Bronchial epithelial cell (primary cell): Measurements from ENCODE around the gene SIRT4. TPM values are rescaled to one million over a fixed set of nuclear protein-coding genes. Genes with fewer than 3 reads are reported as not detected.

Source experiments
- DNase-seq: peaks from one replicate; pipeline ENCODE4 v3.0.0-alpha.2; 2010; ENCODE audit warnings: low read depth
- FAIRE-seq: peaks from 2 replicates; lab custom pipeline; 2011; peaks lifted over from hg19 to GRCh38; lab: Jason Lieb, UNC
- H3K27me3 ChIP-seq: 2 replicates; pipeline ENCODE4 v1.5.1; 2011; ENCODE audit warnings: low read length; ENCODE audit not compliant: control insufficient read depth, insufficient read depth
- H3K36me3 ChIP-seq: 2 replicates; pipeline ENCODE4 v1.5.1; 2011; ENCODE audit warnings: low read length; ENCODE audit not compliant: control insufficient read depth, insufficient read depth
- H3K4me3 ChIP-seq: 2 replicates; pipeline ENCODE4 v1.5.1; 2011; ENCODE audit warnings: mild to moderate bottlenecking, low read depth, low read length, control low read depth
- CTCF ChIP-seq: IDR thresholded peaks from 2 replicates; pipeline ENCODE4 v1.5.1; 2011; ENCODE audit warnings: mild to moderate bottlenecking, moderate library complexity, low read length, control low read depth, inconsistent platforms; ENCODE audit not compliant: insufficient read depth, severe bottlenecking
- total RNA-seq: library from RNA; depleted of rRNA; stranded (reverse); fragments of >200 nt; gene quantifications from 2 replicates; pipeline ENCODE4 v1.2.1, GENCODE V29; 2014

SIRT4 gene
- total RNA-seq, 1 donor from 2014 or later = 0.79 TPM

DNA sequence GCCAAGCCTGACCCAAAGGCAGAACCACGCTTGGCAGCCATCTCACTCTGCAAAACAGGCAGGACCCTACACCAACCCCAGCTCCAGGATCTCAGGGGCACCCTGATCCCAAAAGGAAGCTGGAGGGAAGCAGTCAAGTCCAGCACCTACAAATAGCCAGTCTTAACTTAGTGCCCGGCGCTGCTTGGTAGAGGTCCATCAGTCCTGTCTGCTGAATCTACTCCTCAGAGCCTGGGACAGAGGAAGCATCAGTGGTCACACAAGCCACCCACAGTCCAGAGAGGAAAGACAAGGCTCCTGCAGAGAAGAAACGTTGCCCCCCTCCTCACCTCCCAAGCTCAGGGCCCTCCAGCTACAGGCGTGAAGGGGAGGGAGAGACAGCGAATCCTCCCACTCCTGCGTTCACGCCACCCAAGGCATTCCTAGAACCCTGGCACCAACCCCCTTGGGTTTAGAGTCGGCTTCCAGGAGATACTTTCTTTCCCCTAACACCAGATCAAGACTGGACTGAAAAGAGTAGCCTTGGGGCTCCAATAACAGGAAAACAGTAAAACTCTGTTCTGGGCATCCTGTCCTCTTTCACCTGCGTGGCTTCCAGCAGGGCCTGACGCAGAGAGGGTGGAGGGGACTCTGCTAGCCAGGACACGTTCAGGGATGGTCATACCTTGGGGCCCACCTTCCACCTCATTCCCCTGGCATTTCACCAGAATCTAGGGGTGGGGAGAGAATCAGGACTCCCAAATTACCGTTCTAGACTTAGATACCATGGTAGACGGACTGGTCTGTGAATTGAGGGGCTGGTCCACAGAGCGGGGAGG is 37.8 kb upstream of the SIRT4 start:
- Histone ChIP-seq H3K36me3 (peaks cover 9% of the 10 kb centered on the region), H3K4me3 (peak overlapping the region; percentile 90), H3K27me3 (no peaks in the 10 kb centered on the region)
- FAIRE-seq (no peak), DNase-seq (peak; percentile 92)
- no peak for TF ChIP-seq CTCF

DNA sequence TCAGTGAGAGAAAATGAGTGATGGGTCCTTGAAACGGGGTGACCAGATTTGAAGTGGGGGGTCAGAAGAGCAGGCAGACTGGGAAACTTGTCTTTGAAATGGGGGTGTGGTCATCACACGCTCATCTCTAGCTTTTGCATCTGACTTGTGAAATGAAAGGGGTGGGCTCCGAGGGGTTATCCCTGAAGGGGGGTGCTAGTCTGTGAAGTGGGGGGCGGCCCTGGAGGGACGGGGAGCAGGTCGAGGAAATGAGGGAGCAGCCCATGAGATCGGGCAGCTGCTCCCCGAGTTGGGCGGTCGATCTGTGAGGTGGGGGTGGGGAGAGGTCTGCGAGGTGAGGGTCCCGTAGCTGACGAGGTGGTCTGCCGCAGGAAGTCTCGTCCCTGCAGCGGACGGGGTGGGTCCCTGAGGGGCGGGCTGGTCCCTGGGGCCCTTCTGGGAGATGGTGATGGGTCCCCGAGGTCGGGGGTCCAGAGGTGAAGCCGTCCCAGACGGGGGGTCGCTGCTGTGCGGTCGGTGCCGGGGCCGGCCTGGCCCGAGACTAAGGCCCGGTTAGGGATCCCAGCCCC is 37.1 kb upstream of the SIRT4 start:
- H3K27me3 ChIP-seq = no peaks in the 10 kb centered on the region
- FAIRE-seq = no peak
- no peak for TF ChIP-seq CTCF
- H3K36me3 ChIP-seq = peaks cover 9% of the 10 kb centered on the region
- peak overlapping the region; percentile 90 for H3K4me3 ChIP-seq
- DNase-seq = no peak

DNA sequence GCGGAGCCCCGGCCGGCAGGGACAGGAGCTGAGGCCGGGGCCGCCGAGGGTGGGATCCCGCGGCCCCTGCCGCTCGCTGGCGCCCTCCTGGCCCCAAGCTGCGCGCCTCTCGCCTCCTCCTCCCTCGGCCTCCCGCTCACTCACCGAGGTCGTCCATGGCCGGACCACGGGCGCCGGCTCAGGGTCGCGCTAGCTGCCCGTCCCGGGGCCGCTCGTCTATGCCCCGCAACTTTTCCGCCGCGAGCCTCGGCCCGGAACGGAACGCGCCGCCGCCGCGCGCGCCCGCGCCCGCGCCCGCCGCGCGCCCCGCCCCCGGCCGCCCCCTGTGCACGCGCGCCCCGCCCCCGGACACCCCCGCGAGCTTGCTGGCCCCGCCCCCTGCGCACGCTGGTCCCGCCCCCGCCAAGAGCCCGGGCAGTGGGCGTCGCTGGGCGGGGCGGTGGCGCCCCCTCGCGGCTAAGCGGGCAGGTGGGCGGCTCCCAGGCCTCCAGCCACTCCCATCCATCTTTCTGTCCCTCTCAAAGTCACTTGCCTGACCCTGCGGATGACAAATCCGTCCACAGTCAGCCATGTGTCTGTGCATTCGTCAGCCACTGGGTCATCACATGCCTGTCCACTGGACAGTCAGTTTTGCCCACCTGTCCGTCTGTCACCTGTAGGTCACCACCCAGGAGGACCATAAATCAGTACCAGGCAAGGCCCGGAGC is 36.5 kb upstream of the SIRT4 start, which contains the start of gene PXN:
Gene PXN, minus strand, starts transcription at position 258 of the 707 bp plus-strand sequence. Its CDS starts 101 bp downstream, at position 157.
- FAIRE-seq (no peak), DNase-seq (peak; percentile 40)
- TF ChIP-seq CTCF = peak; percentile 77
- H3K27me3 ChIP-seq = no peaks in the 10 kb centered on the region
- peak within 1 kb of the TSS; percentile 90 for H3K4me3 ChIP-seq
- peaks cover 7% of the 10 kb centered on the region for H3K36me3 ChIP-seq

GRCh38 chr12:120266180-120266870 is 35.8 kb upstream of the SIRT4 start:
- H3K4me3 ChIP-seq = peak overlapping the region; percentile 8
- FAIRE-seq (no peak), DNase-seq (no peak)
- no peaks in the 10 kb centered on the region for H3K27me3 ChIP-seq
- no peak for TF ChIP-seq CTCF
- peaks cover 6% of the 10 kb centered on the region for H3K36me3 ChIP-seq

DNA sequence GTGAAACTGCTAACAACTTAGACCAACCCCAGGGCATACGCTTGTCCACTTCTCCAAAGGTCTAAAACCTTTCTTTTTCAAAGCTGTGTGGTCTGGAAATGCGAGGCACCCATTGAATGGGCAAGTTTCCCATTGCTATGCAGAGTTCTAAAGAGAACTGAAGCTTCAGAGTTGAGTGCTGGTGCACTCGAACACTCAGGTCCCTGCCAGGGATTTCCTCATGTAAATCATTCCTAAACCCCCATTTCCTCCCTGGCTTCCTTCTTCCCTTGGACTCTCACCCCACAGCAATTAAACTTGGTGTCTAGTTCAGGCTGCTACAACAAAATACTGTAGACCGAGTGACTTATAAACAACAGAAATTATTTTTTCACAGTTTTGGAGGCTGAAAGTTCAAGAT is 34.4 kb upstream of the SIRT4 start:
- Histone ChIP-seq H3K4me3 (no peak overlapping the region), H3K36me3 (peaks cover 1% of the 10 kb centered on the region), H3K27me3 (no peaks in the 10 kb centered on the region)
- DNase-seq (no peak), FAIRE-seq (no peak)
- TF ChIP-seq CTCF = no peak
